ENCODE measurements around the gene AIRE.

Gene AIRE

GRCh38 chr21:44312716-44313115 is 27.0 kb downstream of the AIRE start:
- TF ChIP-seq, protein P1, sequence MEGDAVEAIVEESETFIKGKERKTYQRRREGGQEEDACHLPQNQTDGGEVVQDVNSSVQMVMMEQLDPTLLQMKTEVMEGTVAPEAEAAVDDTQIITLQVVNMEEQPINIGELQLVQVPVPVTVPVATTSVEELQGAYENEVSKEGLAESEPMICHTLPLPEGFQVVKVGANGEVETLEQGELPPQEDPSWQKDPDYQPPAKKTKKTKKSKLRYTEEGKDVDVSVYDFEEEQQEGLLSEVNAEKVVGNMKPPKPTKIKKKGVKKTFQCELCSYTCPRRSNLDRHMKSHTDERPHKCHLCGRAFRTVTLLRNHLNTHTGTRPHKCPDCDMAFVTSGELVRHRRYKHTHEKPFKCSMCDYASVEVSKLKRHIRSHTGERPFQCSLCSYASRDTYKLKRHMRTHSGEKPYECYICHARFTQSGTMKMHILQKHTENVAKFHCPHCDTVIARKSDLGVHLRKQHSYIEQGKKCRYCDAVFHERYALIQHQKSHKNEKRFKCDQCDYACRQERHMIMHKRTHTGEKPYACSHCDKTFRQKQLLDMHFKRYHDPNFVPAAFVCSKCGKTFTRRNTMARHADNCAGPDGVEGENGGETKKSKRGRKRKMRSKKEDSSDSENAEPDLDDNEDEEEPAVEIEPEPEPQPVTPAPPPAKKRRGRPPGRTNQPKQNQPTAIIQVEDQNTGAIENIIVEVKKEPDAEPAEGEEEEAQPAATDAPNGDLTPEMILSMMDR (conservative IDR thresholded peaks at IDR 0.05; ENCODE audit: low read depth, low read length): no peak
- no peak for DNase-seq (ENCODE audit: low read depth)
- H3K4me3 ChIP-seq (ENCODE audit: low read length): no peak overlapping the region

DNA sequence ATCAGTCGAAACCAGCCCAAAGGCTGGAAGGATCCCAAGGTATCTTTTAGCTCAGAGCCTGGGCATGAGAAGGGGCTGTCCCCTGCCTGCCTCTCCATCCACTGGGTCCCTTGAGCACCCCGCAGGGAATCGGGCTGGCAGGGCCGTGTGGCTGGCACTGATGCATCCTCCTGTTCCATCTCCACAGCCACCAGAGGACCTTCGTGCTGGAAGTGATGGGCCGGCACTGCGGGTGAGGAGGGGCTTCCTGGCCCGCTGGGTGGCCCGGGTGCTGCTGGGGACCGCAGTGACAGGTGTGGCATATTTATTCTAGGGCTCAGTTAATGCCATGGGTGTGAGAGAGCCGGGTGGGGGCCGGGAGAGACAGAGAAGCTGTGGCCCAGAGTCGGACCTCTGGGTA is 27.8 kb downstream of the AIRE start:
- no peak for DNase-seq (ENCODE audit: low read depth)
- TF ChIP-seq, protein P1 (conservative IDR thresholded peaks at IDR 0.05; ENCODE audit: low read depth, low read length): no peak
- H3K4me3 ChIP-seq (ENCODE audit: low read length): no peak overlapping the region

DNA sequence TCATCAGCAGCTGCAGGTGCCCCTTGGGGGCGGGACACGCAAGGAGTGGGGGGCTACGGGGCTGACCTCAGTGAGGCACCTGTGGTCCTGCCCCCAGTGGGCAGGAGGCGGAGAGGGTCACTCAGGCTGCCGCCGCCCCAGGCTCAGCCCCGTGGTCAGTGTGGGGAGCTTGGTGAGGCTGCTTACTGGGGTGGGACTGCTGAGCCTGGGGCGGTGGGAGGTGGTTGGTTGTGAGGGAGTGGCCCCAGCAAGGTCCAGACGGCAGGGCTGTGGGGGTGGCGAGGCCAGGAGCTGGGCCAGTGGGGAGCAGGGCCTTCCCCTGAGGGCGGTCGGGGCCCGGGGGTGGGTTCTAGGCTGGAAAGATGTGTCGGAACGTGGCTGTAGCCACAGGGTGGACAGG is 28.5 kb downstream of the AIRE start:
- TF ChIP-seq, protein P1 (conservative IDR thresholded peaks at IDR 0.05; ENCODE audit: low read depth, low read length): no peak
- DNase-seq (ENCODE audit: low read depth): no peak
- no peak overlapping the region for H3K4me3 ChIP-seq (ENCODE audit: low read length)

DNA sequence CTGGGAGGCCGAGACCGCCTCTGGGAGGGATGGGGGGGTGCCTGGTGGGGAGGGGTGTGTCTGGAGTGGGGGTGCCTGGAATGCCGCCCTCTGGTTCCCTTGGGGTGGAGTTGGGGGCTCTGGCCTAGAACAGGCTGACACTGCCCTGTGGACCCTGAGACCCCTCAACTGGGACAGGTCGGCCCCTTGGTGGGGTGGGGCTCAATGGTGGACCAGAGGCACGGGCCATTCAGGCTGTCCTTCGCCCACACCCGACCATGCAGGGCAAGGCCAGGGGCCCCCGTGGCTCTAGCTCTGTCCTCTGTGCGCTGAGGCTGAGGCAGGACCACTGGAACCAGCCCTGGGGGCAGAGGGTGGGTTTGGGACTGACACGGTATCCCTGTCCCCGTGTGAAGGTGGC is 28.9 kb downstream of the AIRE start:
- H3K4me3 ChIP-seq (ENCODE audit: low read length): no peak overlapping the region
- TF ChIP-seq, protein P1 (conservative IDR thresholded peaks at IDR 0.05; ENCODE audit: low read depth, low read length): no peak
- no peak for DNase-seq (ENCODE audit: low read depth)

GRCh38 chr21:44315691-44316203 is 30.1 kb downstream of the AIRE start:
- no peak overlapping the region for H3K4me3 ChIP-seq (ENCODE audit: low read length)
- TF ChIP-seq, protein P1 (conservative IDR thresholded peaks at IDR 0.05; ENCODE audit: low read depth, low read length): no peak
- no peak for DNase-seq (ENCODE audit: low read depth)

DNA sequence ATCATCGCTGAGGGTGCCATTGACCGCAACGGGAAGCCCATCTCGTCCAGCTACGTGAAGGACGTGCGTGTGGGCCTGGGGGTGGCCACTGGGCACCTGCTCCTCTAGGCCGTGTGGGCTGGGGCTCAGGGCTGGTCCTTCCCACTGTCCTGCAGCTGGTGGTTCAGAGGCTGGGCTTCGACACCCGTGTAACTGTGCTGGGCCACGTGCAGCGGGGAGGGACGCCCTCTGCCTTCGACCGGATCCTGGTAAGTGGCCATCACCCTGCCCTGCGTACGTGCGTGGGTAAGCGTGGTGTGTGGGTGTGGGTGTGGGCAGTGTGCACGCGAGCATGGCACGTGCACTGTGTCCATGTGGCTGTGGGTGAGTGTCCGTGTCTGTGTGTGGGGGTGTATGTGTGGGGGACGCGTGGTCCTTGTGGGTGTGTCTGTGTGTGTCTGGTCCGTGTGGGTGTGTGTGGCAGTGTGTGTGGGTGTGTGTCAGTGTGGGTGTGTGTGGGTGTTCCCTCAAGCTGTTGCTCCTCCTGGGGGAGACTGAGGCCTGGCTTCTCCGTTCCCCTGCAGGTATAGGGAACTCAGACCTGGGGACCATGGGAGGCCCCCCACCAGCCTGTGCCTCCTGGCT is 30.7 kb downstream of the AIRE start:
- no peak for DNase-seq (ENCODE audit: low read depth)
- TF ChIP-seq, protein P1 (conservative IDR thresholded peaks at IDR 0.05; ENCODE audit: low read depth, low read length): no peak
- no peak overlapping the region for H3K4me3 ChIP-seq (ENCODE audit: low read length)

DNA sequence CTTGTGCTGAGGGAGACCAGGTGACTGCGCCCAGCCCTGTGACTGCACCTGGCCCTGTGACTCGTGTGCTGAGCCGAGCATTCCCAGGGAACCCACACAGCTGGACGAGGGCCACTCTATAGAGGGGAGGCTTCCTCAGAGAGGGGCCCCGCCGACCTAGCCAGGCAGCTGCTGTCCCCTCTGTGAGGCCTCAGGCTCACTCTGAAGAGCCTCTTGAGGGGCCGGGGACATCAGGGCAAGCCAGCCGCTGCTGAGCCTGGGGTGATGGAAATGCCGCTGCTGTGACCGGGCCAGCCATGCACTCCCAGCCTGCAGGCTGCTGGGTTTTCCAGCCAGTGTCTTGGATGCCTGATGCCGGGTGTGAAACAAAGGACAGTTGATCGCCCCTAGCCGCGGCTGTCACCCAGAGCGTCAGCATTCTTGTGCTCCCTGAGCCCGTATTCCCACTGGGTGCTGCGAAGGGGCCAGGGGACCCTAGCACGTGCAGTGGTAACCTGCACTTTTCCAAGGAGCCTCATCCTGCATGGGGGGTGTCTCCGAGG is 31.6 kb downstream of the AIRE start:
- DNase-seq (ENCODE audit: low read depth): no peak

More for the DNA sequence above, 31.6 kb downstream of the AIRE start:
- H3K4me3 ChIP-seq (ENCODE audit: low read length): no peak overlapping the region
- TF ChIP-seq, protein P1 (conservative IDR thresholded peaks at IDR 0.05; ENCODE audit: low read depth, low read length): no peak

Data from retinal pigment epithelial cell (primary cell).